D341Med (cell line): ENCODE measurements around the gene CDH4.

Source experiments
- DNase-seq: peaks from one replicate; pipeline ENCODE4 v3.0.0; 2012; ENCODE audit warnings: low spot score

CDH4 gene

GRCh38 chr20:61356196-61356595, 104.1 kb downstream of the CDH4 start:
- no peak for DNase-seq

DNA sequence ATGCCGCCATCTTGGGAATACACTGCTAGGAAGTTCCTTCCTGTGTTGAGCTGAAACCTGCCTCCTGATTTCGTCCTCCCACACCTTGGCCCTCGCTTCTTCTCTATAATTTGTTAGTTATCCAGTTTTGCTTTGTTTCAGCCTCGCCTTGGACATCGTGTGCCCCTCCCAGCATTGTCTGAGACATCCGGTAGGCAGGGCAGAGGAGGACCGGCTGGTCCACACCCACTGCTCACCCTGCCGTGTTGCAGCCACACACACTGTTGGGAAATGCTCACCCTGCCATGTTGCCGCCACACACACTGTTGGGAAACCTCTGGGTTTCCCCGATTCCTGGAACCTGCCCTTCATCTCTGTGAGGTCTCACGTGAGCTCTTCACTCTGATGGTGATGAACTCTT, 105.1 kb downstream of the CDH4 start:
- no peak for DNase-seq

- DNase-seq, result no peak
Observed at GRCh38 chr20:61359254-61359653, 107.2 kb downstream of the CDH4 start.

- no peak for DNase-seq
Observed at GRCh38 chr20:61360296-61360695, 108.2 kb downstream of the CDH4 start.

GRCh38 chr20:61360940-61361339, 108.9 kb downstream of the CDH4 start:
- no peak for DNase-seq

DNA sequence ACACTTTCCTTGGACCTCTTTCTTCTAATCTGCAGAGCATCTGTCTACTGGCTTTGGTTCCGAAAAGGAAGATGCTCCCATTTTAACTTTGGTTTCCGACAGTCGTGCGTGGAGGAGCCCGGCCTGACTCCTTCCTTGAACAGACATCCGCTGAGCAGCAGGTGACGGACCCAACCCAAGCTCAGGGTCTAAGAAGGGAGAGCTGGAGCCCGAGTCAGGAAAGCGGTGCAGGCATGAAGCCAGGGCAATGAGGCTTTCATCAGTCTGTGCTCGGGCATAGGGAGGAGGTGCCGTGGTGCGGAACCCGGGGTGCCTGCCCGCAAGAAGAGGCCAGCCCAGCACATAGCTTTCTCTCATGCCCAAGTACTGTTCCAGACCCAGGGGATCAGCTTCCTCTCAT, 109.4 kb downstream of the CDH4 start:
- DNase-seq, result no peak

- no peak for DNase-seq
Observed at GRCh38 chr20:61364147-61364546, 112.1 kb downstream of the CDH4 start.

DNA sequence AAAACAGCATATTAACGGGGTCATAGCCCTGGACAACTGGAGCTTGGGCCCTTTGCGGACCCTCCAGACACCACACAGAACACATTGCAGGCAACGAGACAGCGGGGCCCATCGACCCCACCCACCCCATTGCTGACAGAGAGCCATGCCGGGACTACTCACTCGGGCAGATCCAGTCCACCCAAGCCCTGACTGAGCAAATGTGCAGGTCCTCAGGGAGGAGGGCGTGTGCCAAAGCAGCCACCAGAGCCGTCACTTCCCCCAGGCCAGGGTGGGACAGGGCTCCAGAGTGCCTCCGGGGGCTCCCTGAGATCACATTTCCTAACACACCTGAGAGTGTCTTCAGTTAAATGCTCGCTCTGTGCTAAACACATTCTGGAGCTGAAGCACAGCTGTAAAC, 114.9 kb downstream of the CDH4 start:
- no peak for DNase-seq

- DNase-seq, result no peak
Observed at GRCh38 chr20:61369731-61370520, 117.9 kb downstream of the CDH4 start.

DNA sequence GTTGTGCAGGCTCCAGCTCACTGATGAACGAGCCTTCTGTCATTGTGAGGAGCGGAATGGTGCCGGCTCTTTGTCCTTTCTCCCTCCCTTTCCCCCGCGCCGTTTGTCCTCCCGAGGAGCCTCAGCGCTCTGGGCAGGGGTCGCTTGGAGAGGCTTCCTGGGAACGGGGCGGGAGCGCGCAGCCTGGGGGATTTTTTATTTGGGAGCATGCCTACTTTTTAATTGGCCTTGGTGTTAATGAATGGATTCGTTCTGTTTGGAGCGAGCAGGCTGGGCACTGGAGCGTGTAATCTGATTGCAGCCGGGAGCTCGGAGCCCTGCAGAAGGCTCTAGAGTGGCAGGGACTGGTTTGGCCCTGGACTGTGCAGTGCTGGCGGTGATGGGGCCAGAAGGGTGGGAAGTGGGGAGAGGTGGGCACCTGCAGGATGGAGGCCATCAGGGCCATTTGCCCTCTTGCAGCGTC, 118.8 kb downstream of the CDH4 start:
- no peak for DNase-seq

- no peak for DNase-seq
Observed at GRCh38 chr20:61371501-61372136, 119.6 kb downstream of the CDH4 start.

DNA sequence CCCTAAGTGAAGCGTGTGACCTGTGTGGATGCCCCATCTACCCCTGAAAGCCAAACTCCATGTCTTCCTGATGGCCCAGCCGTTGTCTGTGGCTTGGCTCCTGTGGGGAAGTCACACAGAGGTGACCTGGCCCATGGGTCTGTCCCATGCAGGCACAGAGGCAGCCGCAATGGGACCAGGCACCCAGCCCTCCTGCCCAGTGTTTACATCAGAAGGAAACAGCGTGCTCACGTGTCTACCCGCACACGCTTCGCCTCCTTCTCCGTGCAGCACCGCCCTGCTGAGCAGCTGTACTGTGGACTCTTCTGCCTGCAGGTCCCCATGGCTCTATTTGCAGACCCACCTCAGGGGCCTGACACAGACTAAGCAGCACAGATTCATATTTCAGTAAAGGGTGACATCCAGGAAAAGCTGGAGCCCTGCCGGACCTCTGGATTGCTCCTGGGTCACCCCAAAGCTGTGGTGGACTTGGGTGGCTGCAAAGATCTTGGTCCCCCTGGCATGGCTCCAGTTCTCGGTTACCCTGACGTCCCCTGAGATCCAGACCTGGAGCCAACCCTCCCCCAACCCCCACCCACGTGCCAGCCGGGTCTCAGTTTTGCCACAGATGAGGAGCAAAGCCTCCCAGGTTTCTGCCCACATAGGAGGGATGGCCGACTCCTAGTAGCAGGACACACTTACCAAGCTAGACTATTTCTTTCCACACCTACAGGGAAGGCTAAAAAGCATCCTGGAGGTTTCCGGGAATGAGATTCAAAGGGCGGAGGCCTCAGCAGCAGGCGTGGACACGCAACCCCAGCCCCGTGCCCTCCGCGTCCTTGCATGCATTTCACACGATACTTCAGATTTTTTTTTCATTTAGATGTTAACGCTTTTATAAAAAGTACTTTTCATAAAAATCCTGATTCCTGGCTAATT, 120.3 kb downstream of the CDH4 start:
- no peak for DNase-seq

DNA sequence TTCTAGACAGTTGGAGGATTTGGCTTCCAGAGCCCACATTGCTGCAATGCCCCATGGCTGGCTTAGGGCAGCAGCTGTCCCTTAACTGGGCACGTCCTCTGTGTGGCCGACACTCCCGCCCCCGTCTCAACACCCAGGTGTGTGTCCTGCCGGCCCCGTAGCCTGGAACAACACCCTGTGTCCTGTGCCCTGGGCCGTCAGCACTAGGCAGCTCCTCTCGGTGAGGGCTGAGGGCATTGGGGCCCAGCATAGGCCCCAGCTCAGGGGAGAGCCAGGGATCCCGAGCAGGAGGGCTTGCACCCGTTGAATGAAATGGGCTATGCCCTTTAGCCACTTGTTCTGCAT, 121.0 kb downstream of the CDH4 start:
- DNase-seq, result no peak

DNA sequence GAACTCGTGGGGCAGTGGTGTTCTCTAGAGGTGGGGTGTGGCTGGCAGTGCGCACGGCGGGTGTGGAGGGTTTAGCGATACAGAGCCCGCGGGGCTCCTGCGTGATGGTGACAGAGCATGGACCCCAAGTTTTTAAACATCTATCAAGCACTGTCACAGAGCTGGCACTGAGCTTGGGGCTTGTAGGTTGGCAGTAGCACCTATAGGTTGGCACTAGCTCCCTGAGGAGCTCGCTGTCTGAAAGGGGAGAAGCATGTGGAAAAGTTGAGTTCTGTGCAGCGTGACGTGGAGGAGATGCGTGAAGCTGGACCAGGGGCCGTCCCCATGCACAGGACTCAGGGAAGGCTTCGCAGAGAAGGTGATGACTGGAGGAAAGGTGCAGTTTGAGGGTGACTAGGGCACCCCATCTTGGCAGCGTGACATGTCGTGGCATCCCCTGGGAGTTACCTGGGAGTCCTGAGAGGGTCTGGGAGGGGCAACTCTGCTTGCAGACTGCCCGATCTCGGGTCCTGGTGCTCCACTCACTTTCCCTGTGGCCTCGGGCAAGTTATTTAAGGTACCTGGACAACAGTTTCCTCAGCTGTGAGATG, 122.0 kb downstream of the CDH4 start:
- no peak for DNase-seq

- no peak for DNase-seq
Observed at GRCh38 chr20:61376541-61377240, 124.6 kb downstream of the CDH4 start.

DNA sequence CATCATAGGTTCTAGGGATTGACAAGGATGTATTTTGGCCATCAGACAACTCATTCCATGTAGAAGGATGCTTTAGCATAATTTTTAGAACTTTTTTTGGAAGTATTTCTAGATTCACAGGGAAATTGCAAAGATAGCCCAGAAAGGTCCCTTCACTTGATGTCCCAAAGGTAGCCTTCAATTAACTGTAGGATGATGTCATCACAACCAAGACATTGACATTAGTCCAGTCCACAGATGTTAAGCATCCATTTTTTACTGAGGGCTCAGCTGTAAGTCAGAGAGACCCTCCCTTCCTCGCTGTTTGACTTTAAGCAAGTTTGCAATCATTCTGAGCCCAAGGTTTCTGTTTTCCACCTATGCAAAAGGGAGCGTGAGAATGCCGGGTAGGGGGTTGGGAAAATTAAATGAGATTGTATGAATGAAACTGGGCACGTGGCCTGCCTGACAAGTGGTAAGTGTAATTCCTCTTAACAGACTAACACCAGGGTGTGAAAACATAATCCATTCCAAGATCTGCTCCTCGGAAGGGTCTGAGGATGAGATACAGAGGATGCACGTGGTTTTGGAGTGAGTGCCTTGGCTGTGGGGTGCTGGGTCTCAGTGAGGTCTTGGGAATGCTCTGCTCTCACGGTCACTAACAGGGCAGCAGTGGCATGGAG, 126.8 kb downstream of the CDH4 start:
- DNase-seq, result no peak

DNA sequence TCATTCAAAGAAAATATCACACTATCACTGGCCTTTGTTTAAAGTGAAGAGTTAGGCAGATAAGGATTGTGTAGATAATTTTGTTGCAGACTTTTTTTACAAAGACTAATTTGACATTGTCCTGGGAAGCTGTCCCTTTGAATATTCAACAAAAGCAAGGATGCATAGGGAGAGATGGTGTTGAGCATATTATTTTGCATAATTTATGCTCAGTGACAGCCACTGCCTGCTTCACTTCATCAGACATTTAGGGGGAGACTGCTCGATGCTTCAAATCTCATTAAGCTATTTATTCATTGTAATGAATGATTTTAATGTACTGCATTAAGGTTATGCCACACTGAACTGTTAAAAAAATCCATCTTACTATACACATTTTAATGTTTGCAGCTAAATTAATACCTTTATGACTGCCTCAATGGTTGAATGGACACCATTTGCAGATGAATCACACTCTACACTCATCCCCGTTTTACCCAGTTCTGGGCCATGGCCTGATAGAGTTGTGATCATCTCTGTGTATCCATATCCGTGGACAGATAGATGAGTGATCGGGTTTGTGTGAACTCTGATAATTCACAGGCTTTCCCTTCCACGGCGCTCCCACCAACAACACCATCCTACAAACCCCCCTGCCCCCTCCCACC, 128.0 kb downstream of the CDH4 start:
- no peak for DNase-seq

DNA sequence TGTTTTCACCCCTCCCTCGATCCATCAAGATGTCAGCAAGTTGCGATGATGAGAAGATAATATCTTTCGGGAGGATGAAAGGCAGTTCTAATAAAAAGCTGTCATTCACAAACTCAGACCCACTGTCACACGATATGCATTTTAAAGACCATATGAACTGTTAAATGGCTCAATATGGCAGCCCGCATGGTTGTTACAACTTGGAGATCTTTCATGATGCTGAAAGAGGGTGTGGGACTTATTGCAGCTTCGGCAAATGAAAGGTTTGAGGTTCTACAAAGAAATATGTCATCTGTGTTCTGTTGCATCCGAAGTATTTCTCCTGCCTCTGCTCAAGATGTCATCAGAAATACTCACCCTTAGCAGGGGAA, 128.5 kb downstream of the CDH4 start:
- DNase-seq, result no peak

DNA sequence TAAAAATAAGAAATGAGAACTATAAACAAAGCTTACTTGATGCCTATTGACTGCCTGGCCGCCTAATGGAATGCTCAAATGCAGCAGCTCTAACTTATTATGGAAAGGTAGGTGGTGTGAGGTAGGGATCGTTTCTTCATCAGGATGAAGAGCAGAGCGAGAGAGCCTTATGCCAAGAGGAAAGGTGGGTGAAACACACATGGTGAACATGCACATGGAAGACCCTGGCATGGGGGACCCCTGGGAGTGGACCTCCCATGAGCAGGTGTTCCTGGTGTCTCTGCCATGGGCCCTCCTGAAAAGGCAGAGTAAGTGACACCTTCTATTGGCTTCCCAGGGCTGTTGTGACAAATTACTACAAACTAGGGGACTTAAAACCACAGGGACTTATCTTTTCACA, 130.1 kb downstream of the CDH4 start:
- DNase-seq, result no peak

GRCh38 chr20:61385296-61385695, 133.2 kb downstream of the CDH4 start:
- no peak for DNase-seq

GRCh38 chr20:61385731-61386130, 133.7 kb downstream of the CDH4 start:
- no peak for DNase-seq
